HG03025 (cell line): ENCODE results near the gene ANOS1.

ENCODE experiments used
- ATAC-seq: cut with Tn5 transposase; IDR thresholded peaks from one replicate; pipeline ENCODE4 v1.9.1; 2021; ENCODE audit warnings: mild to moderate bottlenecking, moderate library complexity; ENCODE audit not compliant: unreplicated experiment, low FRiP score

Gene ANOS1

GRCh38 chrX:8721536-8721935, 10.4 kb downstream of the ANOS1 start:
- ATAC-seq, result no peak

- no peak for ATAC-seq
Measured at GRCh38 chrX:8720136-8720535, 11.8 kb downstream of the ANOS1 start.

- no peak for ATAC-seq
Measured at GRCh38 chrX:8717354-8717753, 14.6 kb downstream of the ANOS1 start.

GRCh38 chrX:8714164-8714563, 17.8 kb downstream of the ANOS1 start:
- no peak for ATAC-seq

GRCh38 chrX:8711401-8711800, 20.5 kb downstream of the ANOS1 start:
- ATAC-seq, result no peak

GRCh38 chrX:8704184-8704583, 27.8 kb downstream of the ANOS1 start:
- no peak for ATAC-seq

- ATAC-seq, result no peak
Measured at GRCh38 chrX:8692871-8693270, 39.1 kb downstream of the ANOS1 start.

- ATAC-seq, result no peak
Measured at GRCh38 chrX:8689473-8689872, 42.5 kb downstream of the ANOS1 start.

GRCh38 chrX:8688776-8689175, 43.2 kb downstream of the ANOS1 start:
- no peak for ATAC-seq

GRCh38 chrX:8684201-8684965, 47.6 kb downstream of the ANOS1 start:
- no peak for ATAC-seq

- ATAC-seq, result no peak
Measured at GRCh38 chrX:8683687-8684086, 48.2 kb downstream of the ANOS1 start.

GRCh38 chrX:8679550-8679949, 52.4 kb downstream of the ANOS1 start:
- no peak for ATAC-seq

- no peak for ATAC-seq
Measured at GRCh38 chrX:8675006-8675630, 56.8 kb downstream of the ANOS1 start.

- ATAC-seq, result no peak
Measured at GRCh38 chrX:8673201-8673600, 58.7 kb downstream of the ANOS1 start.

GRCh38 chrX:8672176-8672575, 59.8 kb downstream of the ANOS1 start:
- ATAC-seq, result no peak

GRCh38 chrX:8668813-8669212, 63.1 kb downstream of the ANOS1 start:
- no peak for ATAC-seq

- ATAC-seq, result no peak
Measured at GRCh38 chrX:8663325-8663724, 68.6 kb downstream of the ANOS1 start.

- no peak for ATAC-seq
Measured at GRCh38 chrX:8657883-8658282, 74.1 kb downstream of the ANOS1 start.

- ATAC-seq, result no peak
Measured at GRCh38 chrX:8653956-8654355, 78.0 kb downstream of the ANOS1 start.

GRCh38 chrX:8649969-8650368, 82.0 kb downstream of the ANOS1 start:
- no peak for ATAC-seq

- no peak for ATAC-seq
Measured at GRCh38 chrX:8647176-8647575, 84.8 kb downstream of the ANOS1 start.

- ATAC-seq, result no peak
Measured at GRCh38 chrX:8639949-8640475, 91.9 kb downstream of the ANOS1 start.
